Measurements from ENCODE around the gene DCAF8L1. TPM values are rescaled to one million over a fixed set of nuclear protein-coding genes. Genes with fewer than 3 reads are reported as not detected.

The DCAF8L1 gene
- total RNA-seq, 1 experiment from 2014 or later: not detected

DNA sequence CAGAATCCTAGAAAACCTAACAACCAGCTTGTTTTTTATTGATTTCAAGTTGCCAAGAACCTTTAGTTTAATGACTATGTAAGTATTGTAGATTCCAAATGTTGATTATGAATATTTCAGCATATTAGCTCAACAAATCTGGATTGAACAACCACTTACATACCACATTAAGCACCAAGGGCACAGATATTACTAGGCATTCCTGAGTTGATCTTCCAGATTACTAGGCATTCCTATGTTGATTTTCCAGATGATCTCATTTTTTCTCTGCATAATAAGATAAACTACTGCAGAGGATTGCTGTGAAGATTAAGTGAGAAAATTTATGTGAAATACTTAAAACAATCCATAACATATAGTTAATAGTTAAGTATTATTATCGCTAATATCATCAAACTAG is 17.4 kb upstream of the DCAF8L1 start:
- Mint-ChIP-seq H3K36me3 (ENCODE audit: insufficient read depth in 1 of 3, low read depth in 3 of 3) (no peaks in the 10 kb centered on the region; a peak in 2 of 7 replicates), H3K27ac (no peak overlapping the region), H3K9me3 (peaks cover 40 to 55% of the 10 kb centered on the region in 2 experiments), H3K4me1 (no peaks in the 10 kb centered on the region), H3K27me3 (ENCODE audit: low read depth) (peaks cover 5% of the 10 kb centered on the region; the same call in 1 of the 2 replicates), H3K4me3 (no peak overlapping the region)
- Histone ChIP-seq H2BK12ac (ENCODE audit: insufficient read length, low read depth, low read length) (no peak overlapping the region), H3K27me3 (ENCODE audit: insufficient read depth, low read length) (no peaks in the 10 kb centered on the region), H2AK5ac (ENCODE audit: insufficient read length, low read length) (no peak overlapping the region), H4K20me1 (ENCODE audit: control insufficient read depth, insufficient read depth, insufficient read length) (no peaks in the 10 kb centered on the region), H3K23me2 (ENCODE audit: insufficient read length, low read depth, low read length, poor library complexity, severe bottlenecking) (no peaks in the 10 kb centered on the region), H3K14ac (ENCODE audit: insufficient read depth, low read length) (no peak overlapping the region), H3T11ph (ENCODE audit: low read length) (no peak overlapping the region), H3K18ac (ENCODE audit: insufficient read length, low read depth, low read length) (no peak overlapping the region), H2AFZ (ENCODE audit: low read length) (no peak overlapping the region), H3K9me3 (ENCODE audit: control insufficient read depth, low read depth, low read length) (peaks cover 27% of the 10 kb centered on the region), H2BK20ac (ENCODE audit: low read depth, low read length, poor library complexity, severe bottlenecking) (no peak overlapping the region), H3K27ac (ENCODE audit: insufficient read length, low read depth, low read length) (no peak overlapping the region), H4K5ac (ENCODE audit: insufficient read length, low read depth, low read length) (no peak overlapping the region), H3K79me2 (ENCODE audit: insufficient read depth, low read length) (no peaks in the 10 kb centered on the region), H3K79me1 (ENCODE audit: insufficient read depth, low read depth, low read length, poor library complexity, severe bottlenecking) (no peaks in the 10 kb centered on the region), H2BK120ac (ENCODE audit: low read depth, low read length, poor library complexity, severe bottlenecking) (no peak overlapping the region), H2BK15ac (ENCODE audit: low read depth, low read length) (no peak overlapping the region), H4K91ac (ENCODE audit: insufficient read length, low read depth, low read length) (no peak overlapping the region), H3K4me2 (ENCODE audit: insufficient read depth, insufficient read length, low read length) (no peak overlapping the region), H3K56ac (ENCODE audit: insufficient read length, low read depth, low read length) (no peak overlapping the region), H4K8ac (replicated peaks; ENCODE audit: insufficient read length, low read depth, low read length) (no peak overlapping the region), H3K4ac (ENCODE audit: low read depth, low read length) (no peak overlapping the region), H3K9ac (ENCODE audit: extremely low read depth, insufficient read length, low read length) (no peak overlapping the region), H3K23ac (ENCODE audit: insufficient read length, low read depth, low read length) (no peak overlapping the region), H2BK5ac (ENCODE audit: insufficient read length, low read length) (no peak overlapping the region), H3K4me1 (ENCODE audit: insufficient read depth, low read length) (no peaks in the 10 kb centered on the region)
- TF ChIP-seq, protein P1, sequence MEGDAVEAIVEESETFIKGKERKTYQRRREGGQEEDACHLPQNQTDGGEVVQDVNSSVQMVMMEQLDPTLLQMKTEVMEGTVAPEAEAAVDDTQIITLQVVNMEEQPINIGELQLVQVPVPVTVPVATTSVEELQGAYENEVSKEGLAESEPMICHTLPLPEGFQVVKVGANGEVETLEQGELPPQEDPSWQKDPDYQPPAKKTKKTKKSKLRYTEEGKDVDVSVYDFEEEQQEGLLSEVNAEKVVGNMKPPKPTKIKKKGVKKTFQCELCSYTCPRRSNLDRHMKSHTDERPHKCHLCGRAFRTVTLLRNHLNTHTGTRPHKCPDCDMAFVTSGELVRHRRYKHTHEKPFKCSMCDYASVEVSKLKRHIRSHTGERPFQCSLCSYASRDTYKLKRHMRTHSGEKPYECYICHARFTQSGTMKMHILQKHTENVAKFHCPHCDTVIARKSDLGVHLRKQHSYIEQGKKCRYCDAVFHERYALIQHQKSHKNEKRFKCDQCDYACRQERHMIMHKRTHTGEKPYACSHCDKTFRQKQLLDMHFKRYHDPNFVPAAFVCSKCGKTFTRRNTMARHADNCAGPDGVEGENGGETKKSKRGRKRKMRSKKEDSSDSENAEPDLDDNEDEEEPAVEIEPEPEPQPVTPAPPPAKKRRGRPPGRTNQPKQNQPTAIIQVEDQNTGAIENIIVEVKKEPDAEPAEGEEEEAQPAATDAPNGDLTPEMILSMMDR (conservative IDR thresholded peaks at IDR 0.05): no peak
- DNase-seq: no peak
- no CpG with 5 or more reads among the region's 1 CpG for WGBS (ENCODE audit: extremely low coverage, insufficient read length, low lambda C conversion rate)
